Endothelial cell (in vitro differentiated cells): Measurements from ENCODE around the gene PTPRN. TPM values are rescaled to one million over a fixed set of nuclear protein-coding genes. Genes with fewer than 3 reads are reported as not detected.

ENCODE experiments used
- DNase-seq: peaks from one replicate; pipeline ENCODE4 v3.0.0; 2021; ENCODE audit warnings: low spot score
- H3K27ac Mint-ChIP-seq: one replicate; pipeline ENCODE4 v1.8.0; 2021; ENCODE audit warnings: mixed read lengths, inconsistent platforms; ENCODE audit not compliant: unreplicated experiment
- H3K27me3 Mint-ChIP-seq: one replicate; pipeline ENCODE4 v1.8.0; 2021; ENCODE audit warnings: mild to moderate bottlenecking, moderate library complexity, mixed read lengths, inconsistent platforms; ENCODE audit not compliant: unreplicated experiment
- H3K36me3 Mint-ChIP-seq: one replicate; pipeline ENCODE4 v1.8.0; 2021; ENCODE audit warnings: mild to moderate bottlenecking, low read depth, mixed read lengths, inconsistent platforms; ENCODE audit not compliant: unreplicated experiment
- H3K4me1 Mint-ChIP-seq: one replicate; pipeline ENCODE4 v1.8.0; 2021; ENCODE audit warnings: mild to moderate bottlenecking, mixed read lengths, inconsistent platforms; ENCODE audit not compliant: unreplicated experiment
- H3K4me3 Mint-ChIP-seq: one replicate; pipeline ENCODE4 v1.8.0; 2021; ENCODE audit warnings: mild to moderate bottlenecking, mixed read lengths, inconsistent platforms; ENCODE audit not compliant: unreplicated experiment
- H3K9me3 Mint-ChIP-seq: one replicate; pipeline ENCODE4 v1.8.0; 2021; ENCODE audit warnings: mixed read lengths, inconsistent platforms; ENCODE audit not compliant: unreplicated experiment
- total RNA-seq: library from RNA; stranded (reverse); fragmentation: NEBNext Ultra II Directional; extraction: Animal tissue kit (Norgen Biotek cat#: 25700); gene quantifications from one replicate; pipeline ENCODE4 v1.2.1, GENCODE V29; 2021; ENCODE audit not compliant: unreplicated experiment
- TF ChIP-seq, protein P1 (sequence below): fragments of 200-600 bp; sonication (generic); IDR thresholded peaks from one replicate; pipeline ENCODE4 v1.5.0; 2021; ENCODE audit warnings: antibody characterized with exemption; ENCODE audit not compliant: unreplicated experiment

The PTPRN gene
- total RNA-seq, 1 donor from 2014 or later: 1.1 TPM

GRCh38 chr2:219306047-219306446 is 3.2 kb downstream of the PTPRN start:
- H3K4me1 Mint-ChIP-seq: peaks cover 12% of the 10 kb centered on the region
- no peaks in the 10 kb centered on the region for H3K9me3 Mint-ChIP-seq
- H3K27ac Mint-ChIP-seq: no peak overlapping the region
- H3K4me3 Mint-ChIP-seq: no peak overlapping the region
- DNase-seq: no peak
- H3K27me3 Mint-ChIP-seq: peaks cover 8% of the 10 kb centered on the region
- H3K36me3 Mint-ChIP-seq: peaks cover 3% of the 10 kb centered on the region
- TF ChIP-seq, protein P1, sequence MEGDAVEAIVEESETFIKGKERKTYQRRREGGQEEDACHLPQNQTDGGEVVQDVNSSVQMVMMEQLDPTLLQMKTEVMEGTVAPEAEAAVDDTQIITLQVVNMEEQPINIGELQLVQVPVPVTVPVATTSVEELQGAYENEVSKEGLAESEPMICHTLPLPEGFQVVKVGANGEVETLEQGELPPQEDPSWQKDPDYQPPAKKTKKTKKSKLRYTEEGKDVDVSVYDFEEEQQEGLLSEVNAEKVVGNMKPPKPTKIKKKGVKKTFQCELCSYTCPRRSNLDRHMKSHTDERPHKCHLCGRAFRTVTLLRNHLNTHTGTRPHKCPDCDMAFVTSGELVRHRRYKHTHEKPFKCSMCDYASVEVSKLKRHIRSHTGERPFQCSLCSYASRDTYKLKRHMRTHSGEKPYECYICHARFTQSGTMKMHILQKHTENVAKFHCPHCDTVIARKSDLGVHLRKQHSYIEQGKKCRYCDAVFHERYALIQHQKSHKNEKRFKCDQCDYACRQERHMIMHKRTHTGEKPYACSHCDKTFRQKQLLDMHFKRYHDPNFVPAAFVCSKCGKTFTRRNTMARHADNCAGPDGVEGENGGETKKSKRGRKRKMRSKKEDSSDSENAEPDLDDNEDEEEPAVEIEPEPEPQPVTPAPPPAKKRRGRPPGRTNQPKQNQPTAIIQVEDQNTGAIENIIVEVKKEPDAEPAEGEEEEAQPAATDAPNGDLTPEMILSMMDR: no peak

DNA sequence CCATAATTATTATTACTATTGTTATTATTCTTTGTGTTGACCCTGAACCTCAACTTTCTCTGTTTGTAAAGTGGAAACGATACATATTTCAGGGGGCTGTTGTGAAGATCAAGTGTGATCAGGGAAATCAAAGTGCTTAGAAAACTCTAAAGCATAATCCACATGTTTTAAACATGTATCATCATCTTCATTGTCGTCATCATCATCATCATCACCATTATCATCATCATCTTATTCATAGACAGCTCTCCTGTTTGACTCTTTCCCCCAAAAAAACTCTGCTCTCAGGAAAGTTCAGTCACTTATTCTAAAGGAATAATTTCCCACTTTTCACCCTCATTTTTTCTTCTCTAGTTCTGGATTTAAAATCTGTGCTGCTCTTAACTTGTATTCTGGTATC is 5.0 kb downstream of the PTPRN start:
- Mint-ChIP-seq H3K27me3 (peaks cover 6% of the 10 kb centered on the region), H3K4me1 (peaks cover 9% of the 10 kb centered on the region)
- TF ChIP-seq, protein P1: no peak

GRCh38 chr2:219302412-219302968 is 6.7 kb downstream of the PTPRN start:
- peaks cover 8% of the 10 kb centered on the region for H3K27me3 Mint-ChIP-seq

More for the DNA sequence above, 5.0 kb downstream of the PTPRN start:
- Mint-ChIP-seq H3K36me3 (no peaks in the 10 kb centered on the region), H3K27ac (no peak overlapping the region), H3K9me3 (no peaks in the 10 kb centered on the region), H3K4me3 (no peak overlapping the region)
- DNase-seq: no peak

DNA sequence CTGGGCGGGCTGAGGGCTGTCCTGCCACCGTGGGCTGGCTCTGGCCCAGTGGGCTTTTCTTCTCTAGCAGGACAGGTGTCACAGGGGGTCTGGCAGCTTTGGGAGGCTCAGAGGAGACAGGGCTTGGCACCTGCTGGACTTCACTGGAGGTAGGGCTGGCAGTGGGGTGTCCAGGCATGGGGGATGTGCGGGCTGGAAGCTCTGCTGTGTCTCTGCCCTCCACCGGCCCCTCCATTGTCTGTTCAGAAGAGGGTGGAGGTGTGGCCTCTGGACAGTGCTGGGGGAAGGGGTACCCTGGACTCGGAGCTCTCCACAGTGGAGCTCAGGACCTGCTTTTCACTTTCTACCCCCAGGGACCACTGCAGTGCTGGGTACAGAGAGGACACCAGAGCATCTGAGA is 9.2 kb downstream of the PTPRN start:
- H3K4me1 Mint-ChIP-seq: peaks cover 5% of the 10 kb centered on the region
- H3K9me3 Mint-ChIP-seq: peaks cover 4% of the 10 kb centered on the region
- no peak overlapping the region for H3K4me3 Mint-ChIP-seq
- DNase-seq: no peak
- TF ChIP-seq, protein P1: no peak
- peaks cover 4% of the 10 kb centered on the region for H3K36me3 Mint-ChIP-seq
- H3K27me3 Mint-ChIP-seq: peaks cover 7% of the 10 kb centered on the region
- no peak overlapping the region for H3K27ac Mint-ChIP-seq

More at GRCh38 chr2:219302412-219302968, 6.7 kb downstream of the PTPRN start:
- Mint-ChIP-seq H3K36me3 (no peaks in the 10 kb centered on the region), H3K9me3 (no peaks in the 10 kb centered on the region), H3K27ac (no peak overlapping the region), H3K4me1 (peaks cover 5% of the 10 kb centered on the region), H3K4me3 (no peak overlapping the region)
- no peak for DNase-seq
- TF ChIP-seq, protein P1: no peak

DNA sequence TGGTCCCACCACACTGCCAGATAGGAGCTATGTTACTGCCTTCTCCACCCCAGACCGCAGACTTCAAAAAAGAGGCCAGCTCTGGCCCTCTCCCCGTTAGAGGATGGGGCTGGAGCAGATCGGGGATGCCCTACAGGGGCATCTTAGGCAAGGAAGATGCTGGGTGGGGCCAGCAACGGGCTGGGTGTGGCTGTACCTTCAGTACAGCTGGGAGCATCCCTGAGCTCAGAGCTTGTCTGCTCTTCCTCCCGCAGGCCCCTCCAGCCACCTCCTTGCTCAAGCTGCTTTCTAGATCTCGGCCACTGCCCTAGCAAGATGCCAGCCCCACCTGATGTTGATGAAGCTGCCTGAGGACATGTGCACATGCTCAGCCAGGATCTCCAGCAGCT is 9.8 kb downstream of the PTPRN start:
- Mint-ChIP-seq H3K4me3 (no peak overlapping the region), H3K36me3 (peaks cover 4% of the 10 kb centered on the region), H3K27me3 (peaks cover 7% of the 10 kb centered on the region)

More for the DNA sequence above, 9.8 kb downstream of the PTPRN start:
- TF ChIP-seq, protein P1: no peak
- DNase-seq: no peak
- Mint-ChIP-seq H3K9me3 (peaks cover 4% of the 10 kb centered on the region), H3K27ac (no peak overlapping the region), H3K4me1 (peaks cover 1% of the 10 kb centered on the region)
